Natural killer cell (primary cell): ENCODE results near the gene HDLBP. TPM values are rescaled to one million over a fixed set of nuclear protein-coding genes. Genes with fewer than 3 reads are reported as not detected.

Source experiments
- ATAC-seq, 3 donors: fragments of 150-1000 bp in 2 of 3; fragments of 200-7000 bp in 1 of 3; cut with Tn5 transposase; 1 replicate in 1 of 3; 2 replicates in 2 of 3; pipeline ENCODE4 v1.10.0; 2021; ENCODE audit warnings: mild to moderate bottlenecking in 2 of 3, moderate library complexity in 2 of 3
- DNase-seq, 2 donors: peaks; one replicate each; pipeline versions ENCODE4 v3.0.0 to v3.0.0-alpha.2; 2013 to 2021; ENCODE audit warnings: mixed read lengths in 1 of 2
- H3K27ac ChIP-seq: one replicate; pipeline ENCODE4 v1.5.1; 2013; ENCODE audit warnings: mild to moderate bottlenecking, low read length
- H3K27me3 ChIP-seq: one replicate; pipeline ENCODE4 v1.6.1; 2013; ENCODE audit warnings: low read length; ENCODE audit not compliant: control insufficient read depth, insufficient read depth
- H3K36me3 ChIP-seq: one replicate; pipeline ENCODE4 v1.6.1; 2013; ENCODE audit warnings: low read length; ENCODE audit not compliant: control insufficient read depth, insufficient read depth
- H3K4me1 ChIP-seq: one replicate; pipeline ENCODE4 v1.6.1; 2013; ENCODE audit warnings: low read length; ENCODE audit not compliant: control insufficient read depth, insufficient read depth
- H3K4me3 ChIP-seq: one replicate; pipeline ENCODE4 v1.5.1; 2013; ENCODE audit warnings: low read length
- H3K9me3 ChIP-seq: one replicate; pipeline ENCODE4 v1.6.1; 2013; ENCODE audit warnings: low read length; ENCODE audit not compliant: control insufficient read depth, insufficient read depth
- H3K27ac Mint-ChIP-seq, 2 donors: one replicate each; pipeline ENCODE4 v1.8.0; 2022; ENCODE audit warnings: mild to moderate bottlenecking in 2 of 2, mixed read lengths in 2 of 2, moderate library complexity in 1 of 2
- H3K27me3 Mint-ChIP-seq, 2 donors: one replicate each; pipeline ENCODE4 v1.8.0; 2022; ENCODE audit warnings: low read depth in 2 of 2, mixed read lengths in 2 of 2
- H3K36me3 Mint-ChIP-seq: one replicate; pipeline ENCODE4 v1.8.0; 2022; ENCODE audit warnings: mixed read lengths
- H3K4me1 Mint-ChIP-seq, 2 donors: one replicate each; pipeline ENCODE4 v1.8.0; 2022; ENCODE audit warnings: mixed read lengths in 2 of 2
- H3K4me3 Mint-ChIP-seq: one replicate; pipeline ENCODE4 v1.8.0; 2022; ENCODE audit warnings: mild to moderate bottlenecking, moderate library complexity, mixed read lengths
- H3K9me3 Mint-ChIP-seq, 2 donors: one replicate each; pipeline ENCODE4 v1.8.0; 2022; ENCODE audit warnings: mixed read lengths in 2 of 2
- CTCF ChIP-seq: fragments of 200-600 bp; IDR thresholded peaks from one replicate; pipeline ENCODE4 v1.8.0; 2022; ENCODE audit warnings: antibody characterized with exemption
- WGBS: methylation state at CpG from one replicate; pipeline ENCODE4 v1.1.7; 2013; ENCODE audit warnings: missing lambda C conversion rate; ENCODE audit not compliant: insufficient coverage; 5-methylcytosine and 5-hydroxymethylcytosine counted together
- intact Hi-C: fragments of 100-400 bp; cut with micrococcal nuclease; formaldehyde crosslinking; loops from one replicate; pipeline ENCODE4 v1.14.2; 2022
- total RNA-seq, 4 donors: library from RNA; stranded (reverse); fragments of 120-200 nt in 1 of 4; gene quantifications; one replicate each; pipeline versions ENCODE4 v1.2.3 to v1.2.4, GENCODE V29; 2013 to 2022

Gene HDLBP
- total RNA-seq, 3 donors from 2014 or later (not counting 1 experiment from before 2014, with no cell fraction given): 170 to 200 (median 177) TPM

- 99% methylated on average over 10 of the region's 10 CpGs for WGBS
- H3K4me3 Mint-ChIP-seq: no peak overlapping the region
- intact Hi-C loops: no loop called here
- no peaks in the 10 kb centered on the region for H3K27me3 Mint-ChIP-seq
- no peaks in the 10 kb centered on the region for H3K9me3 Mint-ChIP-seq
- no peak overlapping the region for H3K4me3 ChIP-seq
- no peak for DNase-seq
- TF ChIP-seq CTCF: no peak
- peaks cover 6% of the 10 kb centered on the region for H3K36me3 Mint-ChIP-seq
- H3K9me3 ChIP-seq: no peaks in the 10 kb centered on the region
- ATAC-seq: no peak
- no peak overlapping the region for H3K27ac Mint-ChIP-seq
- H3K36me3 ChIP-seq: peaks cover 67% of the 10 kb centered on the region
- H3K4me1 Mint-ChIP-seq: peaks cover 19 to 23% of the 10 kb centered on the region in 2 donors
- no peak overlapping the region for H3K27ac ChIP-seq
- no peaks in the 10 kb centered on the region for H3K27me3 ChIP-seq
- peaks cover 9% of the 10 kb centered on the region for H3K4me1 ChIP-seq
Observed at GRCh38 chr2:241254904-241255351, 60.5 kb downstream of the HDLBP start.

GRCh38 chr2:241252778-241253475, 62.5 kb downstream of the HDLBP start:
- no peak for ATAC-seq
- H3K27me3 Mint-ChIP-seq: no peaks in the 10 kb centered on the region
- Histone ChIP-seq H3K9me3 (no peaks in the 10 kb centered on the region), H3K27me3 (no peaks in the 10 kb centered on the region), H3K4me3 (no peak overlapping the region), H3K36me3 (peaks cover 81% of the 10 kb centered on the region), H3K4me1 (peaks cover 7% of the 10 kb centered on the region), H3K27ac (no peak overlapping the region)
- no peak overlapping the region for H3K4me3 Mint-ChIP-seq
- intact Hi-C loops: no loop called here
- no peaks in the 10 kb centered on the region for H3K9me3 Mint-ChIP-seq
- H3K4me1 Mint-ChIP-seq: peaks cover 13 to 14% of the 10 kb centered on the region in 2 donors
- DNase-seq: no peak
- 98% methylated on average over 14 of the region's 14 CpGs for WGBS
- H3K36me3 Mint-ChIP-seq: peaks cover 16% of the 10 kb centered on the region
- H3K27ac Mint-ChIP-seq: no peak overlapping the region
- no peak for TF ChIP-seq CTCF

GRCh38 chr2:241249654-241250053, 65.8 kb downstream of the HDLBP start:
- H3K4me3 ChIP-seq: no peak overlapping the region
- no peaks in the 10 kb centered on the region for H3K27me3 ChIP-seq
- H3K27ac ChIP-seq: no peak overlapping the region
- DNase-seq: no peak
- TF ChIP-seq CTCF: no peak
- no peak overlapping the region for H3K27ac Mint-ChIP-seq
- peaks cover 87% of the 10 kb centered on the region for H3K36me3 ChIP-seq
- no peaks in the 10 kb centered on the region for H3K4me1 Mint-ChIP-seq
- intact Hi-C loops: no loop called here
- H3K4me3 Mint-ChIP-seq: no peak overlapping the region
- H3K4me1 ChIP-seq: no peaks in the 10 kb centered on the region
- WGBS: 97% methylated on average over 14 of the region's 14 CpGs
- H3K27me3 Mint-ChIP-seq: no peaks in the 10 kb centered on the region
- H3K36me3 Mint-ChIP-seq: peaks cover 22% of the 10 kb centered on the region
- H3K9me3 Mint-ChIP-seq: no peaks in the 10 kb centered on the region
- H3K9me3 ChIP-seq: no peaks in the 10 kb centered on the region
- ATAC-seq: no peak

- H3K9me3 Mint-ChIP-seq: no peaks in the 10 kb centered on the region
- Histone ChIP-seq H3K4me1 (no peaks in the 10 kb centered on the region), H3K27ac (no peak overlapping the region), H3K9me3 (no peaks in the 10 kb centered on the region), H3K27me3 (no peaks in the 10 kb centered on the region), H3K4me3 (no peak overlapping the region), H3K36me3 (peaks cover 89% of the 10 kb centered on the region)
- no peak for ATAC-seq
- no peak for TF ChIP-seq CTCF
- H3K36me3 Mint-ChIP-seq: peaks cover 29% of the 10 kb centered on the region
- no peak overlapping the region for H3K4me3 Mint-ChIP-seq
- no peak overlapping the region for H3K27ac Mint-ChIP-seq
- intact Hi-C loops: no loop called here
- DNase-seq: no peak
- WGBS: 96% methylated on average over 6 of the region's 6 CpGs
- no peaks in the 10 kb centered on the region for H3K27me3 Mint-ChIP-seq
- H3K4me1 Mint-ChIP-seq: no peaks in the 10 kb centered on the region
Observed at GRCh38 chr2:241248897-241249296, 66.6 kb downstream of the HDLBP start.
